Smooth muscle cell (in vitro differentiated cells): ENCODE data around the gene ZDHHC11. TPM values are rescaled to one million over a fixed set of nuclear protein-coding genes. Genes with fewer than 3 reads are reported as not detected.

Experiments
- DNase-seq: peaks from one replicate; lab custom pipeline; 2025; ENCODE audit not compliant: unreplicated experiment; lab: John Stamatoyannopoulos, UW
- H2AFZ ChIP-seq: fragments of 200-600 bp; sonication (generic); 2 replicates; pipeline ENCODE4 v1.6.0; 2016; ENCODE audit warnings: antibody characterized with exemption, low read depth, mild to moderate bottlenecking
- H3F3A ChIP-seq: fragments of 200-600 bp; sonication (generic); 2 replicates; pipeline ENCODE4 v1.6.0; 2017; ENCODE audit warnings: antibody characterized with exemption, low read depth
- H3K27ac ChIP-seq: fragments of 200-600 bp; sonication (generic); 2 replicates; pipeline ENCODE4 v1.5.1; 2016; ENCODE audit warnings: low read depth, mild to moderate bottlenecking
- H3K27me3 ChIP-seq: fragments of 200-600 bp; sonication (generic); 2 replicates; pipeline ENCODE4 v1.6.1; 2016; ENCODE audit warnings: low read depth, mild to moderate bottlenecking
- H3K36me3 ChIP-seq: fragments of 200-600 bp; sonication (generic); 2 replicates; pipeline ENCODE4 v1.5.1; 2016; ENCODE audit warnings: low read depth
- H3K4me1 ChIP-seq: fragments of 200-600 bp; sonication (generic); 2 replicates; pipeline ENCODE4 v1.5.1; 2016; ENCODE audit warnings: low read depth
- H3K4me2 ChIP-seq: fragments of 200-600 bp; sonication (generic); 2 replicates; pipeline ENCODE4 v1.6.0; 2016; ENCODE audit warnings: mild to moderate bottlenecking
- H3K4me3 ChIP-seq: fragments of 200-600 bp; sonication (generic); 2 replicates; pipeline ENCODE4 v1.5.1; 2016; ENCODE audit warnings: mild to moderate bottlenecking
- H3K79me2 ChIP-seq: fragments of 200-600 bp; sonication (generic); 2 replicates; pipeline ENCODE4 v1.6.0; 2016; ENCODE audit warnings: low read depth, mild to moderate bottlenecking
- H3K9ac ChIP-seq: fragments of 200-600 bp; sonication (generic); 2 replicates; pipeline ENCODE4 v1.6.0; 2016; ENCODE audit warnings: low read depth
- H3K9me3 ChIP-seq: fragments of 200-600 bp; sonication (generic); replicated peaks from 2 replicates; pipeline ENCODE4 v1.5.1; 2016; ENCODE audit warnings: low read depth
- H4K20me1 ChIP-seq: fragments of 200-600 bp; sonication (generic); 2 replicates; pipeline ENCODE4 v1.6.0; 2016; ENCODE audit warnings: low read depth
- CTCF ChIP-seq: fragments of 200-600 bp; sonication (generic); IDR thresholded peaks from 2 replicates; pipeline ENCODE4 v1.5.1; 2017; ENCODE audit warnings: borderline replicate concordance, mild to moderate bottlenecking, antibody characterized with exemption; ENCODE audit not compliant: insufficient read depth, poor library complexity, severe bottlenecking
- WGBS: methylation state at CpG from one replicate; pipeline ENCODE4 v1.1.7; 2016; ENCODE audit warnings: low lambda C conversion rate; 5-methylcytosine and 5-hydroxymethylcytosine counted together
- polyA plus RNA-seq: library from polyadenylated mRNA; unstranded; fragments of >200 nt; fragmentation: Nextera tagmentation; extraction: Ambion mirVana; gene quantifications from 2 replicates; pipeline ENCODE4 v1.2.1, GENCODE V29; 2016
- total RNA-seq: library from RNA; depleted of rRNA; stranded (reverse); fragments of >200 nt; gene quantifications from 2 replicates; pipeline ENCODE4 v1.2.3, GENCODE V29; 2014

The ZDHHC11 gene
- total and polyA plus RNA-seq, 2 experiments from 2014 or later, result 1.7 to 4.8 TPM

GRCh38 chr5:852431-853401 lies 1.9 kb upstream of the ZDHHC11 start:
- no peak for TF ChIP-seq CTCF
- Histone ChIP-seq H3K27me3 (no peaks in the 10 kb centered on the region), H3K27ac (no peak overlapping the region), H3F3A (no peaks in the 10 kb centered on the region), H3K79me2 (no peaks in the 10 kb centered on the region), H3K4me3 (no peak overlapping the region), H3K36me3 (no peaks in the 10 kb centered on the region), H3K9ac (no peak overlapping the region), H3K9me3 (no peaks in the 10 kb centered on the region), H3K4me2 (no peak overlapping the region), H4K20me1 (no peaks in the 10 kb centered on the region), H3K4me1 (no peaks in the 10 kb centered on the region), H2AFZ (no peak overlapping the region)
- 97% methylated on average over 51 of the region's 55 CpGs for WGBS
- DNase-seq, result no peak

- DNase-seq, result no peak
- Histone ChIP-seq H3K79me2 (no peaks in the 10 kb centered on the region), H3K27ac (no peak overlapping the region), H4K20me1 (no peaks in the 10 kb centered on the region), H3K36me3 (no peaks in the 10 kb centered on the region), H3K4me3 (no peak overlapping the region), H3F3A (no peaks in the 10 kb centered on the region), H3K4me2 (no peak overlapping the region), H3K9ac (no peak overlapping the region), H3K9me3 (no peaks in the 10 kb centered on the region), H3K4me1 (no peaks in the 10 kb centered on the region), H3K27me3 (no peaks in the 10 kb centered on the region), H2AFZ (no peak overlapping the region)
- 91% methylated on average over 5 of the region's 5 CpGs for WGBS
- no peak for TF ChIP-seq CTCF
These were observed 1.2 kb upstream of the ZDHHC11 start for GRCh38 chr5:852018-852417.

GRCh38 chr5:851553-851952 lies 767 bp upstream of the ZDHHC11 start:
- H3K4me1 ChIP-seq, result no peaks in the 10 kb centered on the region
- H2AFZ ChIP-seq, result no peak overlapping the region
- H3K27me3 ChIP-seq, result no peaks in the 10 kb centered on the region
- no peaks in the 10 kb centered on the region for H4K20me1 ChIP-seq
- no peak overlapping the region for H3K9ac ChIP-seq
- WGBS, result 92% methylated on average over 16 of the region's 16 CpGs
- H3K79me2 ChIP-seq, result no peaks in the 10 kb centered on the region
- no peak for TF ChIP-seq CTCF
- no peak overlapping the region for H3K4me2 ChIP-seq
- H3K9me3 ChIP-seq, result no peaks in the 10 kb centered on the region
- no peak overlapping the region for H3K27ac ChIP-seq
- DNase-seq, result no peak
- H3K4me3 ChIP-seq, result no peak overlapping the region
- no peaks in the 10 kb centered on the region for H3F3A ChIP-seq
- no peaks in the 10 kb centered on the region for H3K36me3 ChIP-seq
